LNCaP clone FGC (cell line): Measurements from ENCODE around the gene ATP5ME.
"Not testable (repeated sequence)": the region's sequence is repeated elsewhere in the genome, so short reads cannot be mapped to it uniquely, and the experiment has no call there.

Source experiments
- DNase-seq: peaks from one replicate; pipeline ENCODE4 v3.0.0-alpha.2; 2011; ENCODE audit warnings: low read depth
- H3K4me3 ChIP-seq: 2 replicates; pipeline ENCODE4 v1.5.1; 2011; ENCODE audit warnings: mild to moderate bottlenecking, low read depth, low read length, control low read depth
- CTCF ChIP-seq: IDR thresholded peaks from 2 replicates; pipeline ENCODE4 v1.5.1; 2012; ENCODE audit warnings: mild to moderate bottlenecking; ENCODE audit not compliant: control insufficient read depth, insufficient read depth; ENCODE audit errors: extremely low read depth

ATP5ME gene

GRCh38 chr4:709348-709747, 35.3 kb upstream of the ATP5ME start:
- no peak overlapping the region for H3K4me3 ChIP-seq
- no peak for TF ChIP-seq CTCF
- no peak for DNase-seq

GRCh38 chr4:708631-708933, 34.5 kb upstream of the ATP5ME start:
- H3K4me3 ChIP-seq = no peak overlapping the region
- no peak for DNase-seq
- TF ChIP-seq CTCF = no peak

- no peak for DNase-seq
- TF ChIP-seq CTCF = no peak
- H3K4me3 ChIP-seq = no peak overlapping the region
Observed at GRCh38 chr4:707929-708630, 34.0 kb upstream of the ATP5ME start.

- DNase-seq = no peak
- TF ChIP-seq CTCF = no peak
- peak overlapping the region; percentile 78 for H3K4me3 ChIP-seq
Observed at GRCh38 chr4:706834-707598, 32.9 kb upstream of the ATP5ME start.

- DNase-seq = not testable (repeated sequence)
- peak overlapping the region; percentile 78 for H3K4me3 ChIP-seq
Observed at GRCh38 chr4:706083-706633, 32.1 kb upstream of the ATP5ME start.

- H3K4me3 ChIP-seq = peak within 1 kb of the TSS; percentile 78
- no peak for TF ChIP-seq CTCF
- peak; percentile 71 for DNase-seq
Observed at GRCh38 chr4:705278-706082, 31.4 kb upstream of the ATP5ME start, which contains the start of gene PCGF3. TSS of gene PCGF3 (plus strand) at chr4:705832. CDS start at chr4:733681, 27,849 bp downstream.

GRCh38 chr4:704971-705277, 30.8 kb upstream of the ATP5ME start:
- TF ChIP-seq CTCF = no peak
- H3K4me3 ChIP-seq = peak overlapping the region; percentile 78
- no peak for DNase-seq
